ENCODE data around the gene SLC44A5. TPM values are rescaled to one million over a fixed set of nuclear protein-coding genes. Genes with fewer than 3 reads are reported as not detected.
A peak's percentile ranks its signal among the peaks of the same experiment; 100 is the strongest.

The SLC44A5 gene
- total RNA-seq, 2 experiments from 2014 or later = 0.37 to 0.74 TPM

GRCh38 chr1:75471252-75471651 lies 139.7 kb downstream of the SLC44A5 start:
- Mint-ChIP-seq H3K9me3 (no peaks in the 10 kb centered on the region), H3K4me1 (ENCODE audit: low read depth) (no peaks in the 10 kb centered on the region), H3K4me3 (no peak overlapping the region), H3K36me3 (ENCODE audit: low read depth) (no peaks in the 10 kb centered on the region), H3K27ac (no peak overlapping the region), H3K27me3 (ENCODE audit: low read depth) (peaks cover 3% of the 10 kb centered on the region)
- DNase-seq = no peak
- CTCF ChIA-PET = no interaction called here
- intact Hi-C loops (cut with micrococcal nuclease) = no loop called here

- CTCF ChIA-PET = no interaction called here
- Mint-ChIP-seq H3K36me3 (ENCODE audit: low read depth) (no peaks in the 10 kb centered on the region), H3K27ac (no peak overlapping the region), H3K4me1 (ENCODE audit: low read depth) (no peaks in the 10 kb centered on the region), H3K4me3 (no peak overlapping the region), H3K9me3 (no peaks in the 10 kb centered on the region), H3K27me3 (ENCODE audit: low read depth) (peaks cover 3% of the 10 kb centered on the region)
- no peak for DNase-seq
- intact Hi-C loops (cut with micrococcal nuclease) = no loop called here
These were observed 140.5 kb downstream of the SLC44A5 start for GRCh38 chr1:75470448-75470847.

GRCh38 chr1:75469586-75470173 lies 141.2 kb downstream of the SLC44A5 start:
- H3K9me3 Mint-ChIP-seq = no peaks in the 10 kb centered on the region
- CTCF ChIA-PET = interaction anchor here (0.7 kb wide), 1 partner anchor 531 kb away, joined by 5 read pairs; no protein-coding TSS in a partner anchor
- H3K4me3 Mint-ChIP-seq = no peak overlapping the region
- no peak overlapping the region for H3K27ac Mint-ChIP-seq
- H3K36me3 Mint-ChIP-seq (ENCODE audit: low read depth) = no peaks in the 10 kb centered on the region
- intact Hi-C loops (cut with micrococcal nuclease) = no loop called here
- H3K4me1 Mint-ChIP-seq (ENCODE audit: low read depth) = no peaks in the 10 kb centered on the region
- no peaks in the 10 kb centered on the region for H3K27me3 Mint-ChIP-seq (ENCODE audit: low read depth)
- DNase-seq = no peak

GRCh38 chr1:75461808-75462325 lies 149.0 kb downstream of the SLC44A5 start:
- no peaks in the 10 kb centered on the region for H3K9me3 Mint-ChIP-seq
- H3K4me3 Mint-ChIP-seq = no peak overlapping the region
- CTCF ChIA-PET = interaction anchor here (0.6 kb wide), 1 partner anchor 15 kb away, joined by 3 read pairs; no protein-coding TSS in a partner anchor
- H3K27ac Mint-ChIP-seq = no peak overlapping the region
- no peaks in the 10 kb centered on the region for H3K36me3 Mint-ChIP-seq (ENCODE audit: low read depth)
- H3K27me3 Mint-ChIP-seq (ENCODE audit: low read depth) = peaks cover 2% of the 10 kb centered on the region
- DNase-seq = no peak
- no peaks in the 10 kb centered on the region for H3K4me1 Mint-ChIP-seq (ENCODE audit: low read depth)
- intact Hi-C loops (cut with micrococcal nuclease) = no loop called here

- Mint-ChIP-seq H3K9me3 (peaks cover 10% of the 10 kb centered on the region), H3K4me1 (ENCODE audit: low read depth) (no peaks in the 10 kb centered on the region)
- no peak for DNase-seq
These were observed 160.9 kb downstream of the SLC44A5 start for GRCh38 chr1:75449998-75450397.

GRCh38 chr1:75444220-75444619 lies 166.7 kb downstream of the SLC44A5 start:
- Mint-ChIP-seq H3K27ac (no peak overlapping the region), H3K4me3 (no peak overlapping the region), H3K27me3 (ENCODE audit: low read depth) (peaks cover 3% of the 10 kb centered on the region), H3K9me3 (no peaks in the 10 kb centered on the region), H3K4me1 (ENCODE audit: low read depth) (no peaks in the 10 kb centered on the region), H3K36me3 (ENCODE audit: low read depth) (no peaks in the 10 kb centered on the region)
- intact Hi-C loops (cut with micrococcal nuclease) = no loop called here
- CTCF ChIA-PET = no interaction called here
- DNase-seq = no peak

More at GRCh38 chr1:75449998-75450397, 160.9 kb downstream of the SLC44A5 start:
- Mint-ChIP-seq H3K36me3 (ENCODE audit: low read depth) (no peaks in the 10 kb centered on the region), H3K4me3 (no peak overlapping the region), H3K27me3 (ENCODE audit: low read depth) (peaks cover 3% of the 10 kb centered on the region), H3K27ac (no peak overlapping the region)
- intact Hi-C loops (cut with micrococcal nuclease) = no loop called here
- CTCF ChIA-PET = interaction anchor here (0.7 to 0.9 kb wide), 2 partner anchors 182 to 185 kb away, joined by 3 read pairs; no protein-coding TSS in a partner anchor

- CTCF ChIA-PET = interaction anchor here (0.6 kb wide), 1 partner anchor 44 kb away, joined by 3 read pairs; no protein-coding TSS in a partner anchor
- no peak overlapping the region for H3K4me3 Mint-ChIP-seq
- intact Hi-C loops (cut with micrococcal nuclease) = no loop called here
- no peaks in the 10 kb centered on the region for H3K27me3 Mint-ChIP-seq (ENCODE audit: low read depth)
- H3K9me3 Mint-ChIP-seq = no peaks in the 10 kb centered on the region
- no peaks in the 10 kb centered on the region for H3K36me3 Mint-ChIP-seq (ENCODE audit: low read depth)
- no peaks in the 10 kb centered on the region for H3K4me1 Mint-ChIP-seq (ENCODE audit: low read depth)
- no peak for DNase-seq
- no peak overlapping the region for H3K27ac Mint-ChIP-seq
These were observed 170.6 kb downstream of the SLC44A5 start for GRCh38 chr1:75440274-75440673.

GRCh38 chr1:75438355-75438754 lies 172.6 kb downstream of the SLC44A5 start:
- Mint-ChIP-seq H3K36me3 (ENCODE audit: low read depth) (no peaks in the 10 kb centered on the region), H3K4me1 (ENCODE audit: low read depth) (no peaks in the 10 kb centered on the region), H3K9me3 (no peaks in the 10 kb centered on the region), H3K4me3 (no peak overlapping the region), H3K27me3 (ENCODE audit: low read depth) (no peaks in the 10 kb centered on the region), H3K27ac (no peak overlapping the region)
- intact Hi-C loops (cut with micrococcal nuclease) = no loop called here
- CTCF ChIA-PET = no interaction called here
- DNase-seq = no peak

GRCh38 chr1:75431843-75432242 lies 179.1 kb downstream of the SLC44A5 start:
- Mint-ChIP-seq H3K4me1 (ENCODE audit: low read depth) (no peaks in the 10 kb centered on the region), H3K27me3 (ENCODE audit: low read depth) (peaks cover 2% of the 10 kb centered on the region), H3K4me3 (no peak overlapping the region)

GRCh38 chr1:75430526-75430925 lies 180.4 kb downstream of the SLC44A5 start:
- intact Hi-C loops (cut with micrococcal nuclease) = no loop called here
- DNase-seq = no peak
- no peaks in the 10 kb centered on the region for H3K36me3 Mint-ChIP-seq (ENCODE audit: low read depth)
- H3K27me3 Mint-ChIP-seq (ENCODE audit: low read depth) = peaks cover 2% of the 10 kb centered on the region
- no peak overlapping the region for H3K4me3 Mint-ChIP-seq
- peak overlapping the region; percentile 11 for H3K27ac Mint-ChIP-seq
- no peaks in the 10 kb centered on the region for H3K4me1 Mint-ChIP-seq (ENCODE audit: low read depth)
- CTCF ChIA-PET = no interaction called here
- H3K9me3 Mint-ChIP-seq = no peaks in the 10 kb centered on the region

More at GRCh38 chr1:75431843-75432242, 179.1 kb downstream of the SLC44A5 start:
- no peaks in the 10 kb centered on the region for H3K36me3 Mint-ChIP-seq (ENCODE audit: low read depth)
- no peak for DNase-seq
- no peaks in the 10 kb centered on the region for H3K9me3 Mint-ChIP-seq
- intact Hi-C loops (cut with micrococcal nuclease) = no loop called here
- no peak overlapping the region for H3K27ac Mint-ChIP-seq
- CTCF ChIA-PET = interaction anchor here (1.1 kb wide), 1 partner anchor 8 kb away, joined by 3 read pairs; no protein-coding TSS in a partner anchor

- Mint-ChIP-seq H3K9me3 (no peaks in the 10 kb centered on the region), H3K27ac (no peak overlapping the region), H3K36me3 (ENCODE audit: low read depth) (no peaks in the 10 kb centered on the region), H3K4me3 (no peak overlapping the region), H3K4me1 (ENCODE audit: low read depth) (no peaks in the 10 kb centered on the region), H3K27me3 (ENCODE audit: low read depth) (peaks cover 2% of the 10 kb centered on the region)
- DNase-seq = no peak
- intact Hi-C loops (cut with micrococcal nuclease) = no loop called here
- CTCF ChIA-PET = no interaction called here
These were observed 184.2 kb downstream of the SLC44A5 start for GRCh38 chr1:75426688-75427087.

- Mint-ChIP-seq H3K4me1 (ENCODE audit: low read depth) (no peaks in the 10 kb centered on the region), H3K27me3 (ENCODE audit: low read depth) (no peaks in the 10 kb centered on the region), H3K27ac (no peak overlapping the region), H3K36me3 (ENCODE audit: low read depth) (no peaks in the 10 kb centered on the region), H3K4me3 (no peak overlapping the region), H3K9me3 (no peaks in the 10 kb centered on the region)
- no peak for DNase-seq
- CTCF ChIA-PET = interaction anchor here (0.6 kb wide), 1 partner anchor 35 kb away, joined by 4 read pairs; no protein-coding TSS in a partner anchor
- intact Hi-C loops (cut with micrococcal nuclease) = no loop called here
These were observed 185.8 kb downstream of the SLC44A5 start for GRCh38 chr1:75425001-75425650.

GRCh38 chr1:75423616-75424015 lies 187.3 kb downstream of the SLC44A5 start:
- no peaks in the 10 kb centered on the region for H3K36me3 Mint-ChIP-seq (ENCODE audit: low read depth)
- no peaks in the 10 kb centered on the region for H3K27me3 Mint-ChIP-seq (ENCODE audit: low read depth)
- no peak overlapping the region for H3K4me3 Mint-ChIP-seq
- no peaks in the 10 kb centered on the region for H3K4me1 Mint-ChIP-seq (ENCODE audit: low read depth)
- DNase-seq = no peak
- CTCF ChIA-PET = no interaction called here
- intact Hi-C loops (cut with micrococcal nuclease) = no loop called here
- no peak overlapping the region for H3K27ac Mint-ChIP-seq
- no peaks in the 10 kb centered on the region for H3K9me3 Mint-ChIP-seq

Data from activated naive CD4-positive, alpha-beta T cell treated with anti-CD3 and anti-CD28 coated beads for 36 hours (primary cell).